ENCODE measurements around the gene CLSTN2. TPM values are rescaled to one million over a fixed set of nuclear protein-coding genes. Genes with fewer than 3 reads are reported as not detected.

CLSTN2 gene
- total RNA-seq, 1 experiment from 2014 or later, result not detected

- ATAC-seq, result no peak
- POLR2A ChIA-PET (ENCODE audit: unreplicated experiment), result no interaction called here
- no peaks in the 10 kb centered on the region for H3K79me2 ChIP-seq (ENCODE audit: low read length)
- intact Hi-C loops (cut with micrococcal nuclease), result no loop called here
- no peaks in the 10 kb centered on the region for H3K9me3 ChIP-seq (ENCODE audit: low read length)
- H4K20me1 ChIP-seq (ENCODE audit: low read length), result no peaks in the 10 kb centered on the region
- no peaks in the 10 kb centered on the region for H3K4me1 ChIP-seq (ENCODE audit: insufficient read depth, low read length)
- H3K9me2 ChIP-seq (replicated peaks; ENCODE audit: low read length), result no peaks in the 10 kb centered on the region
- no peaks in the 10 kb centered on the region for H3K36me3 ChIP-seq (ENCODE audit: low read depth, low read length)
- TF ChIP-seq EZH2phosphoT487 (IDR thresholded peaks at IDR 0.05; ENCODE audit: borderline replicate concordance, low read length), result no peak
- TF ChIP-seq EZH2 (IDR thresholded peaks at IDR 0.05; ENCODE audit: low read length, unreplicated experiment), result no peak
- no peak for TF ChIP-seq CTCF (conservative IDR thresholded peaks at IDR 0.05; ENCODE audit: low read depth, low read length)
- DNase-seq, result no peak
- H3F3A ChIP-seq (ENCODE audit: low read length, unreplicated experiment), result no peaks in the 10 kb centered on the region
- CTCF ChIA-PET, result no interaction called here
- H3K4me3 ChIP-seq (ENCODE audit: low read length), result no peak overlapping the region
- H3K27me3 ChIP-seq (ENCODE audit: low read length), result peaks cover 6% of the 10 kb centered on the region; the same call in 1 of the 2 replicates
- H3K9ac ChIP-seq (ENCODE audit: low read length), result no peak overlapping the region
- no peak overlapping the region for H3K27ac ChIP-seq (ENCODE audit: low read length)
- no peak overlapping the region for H3K4me2 ChIP-seq (ENCODE audit: low read length)
- no TSS peak for BruUV-seq (replicated peaks)
- H2AFZ ChIP-seq (ENCODE audit: low read length), result no peak overlapping the region
These were observed 622.5 kb downstream of the CLSTN2 start for GRCh38 chr3:140557476-140557875.

GRCh38 chr3:140559546-140559945 is 624.6 kb downstream of the CLSTN2 start:
- no peak for ATAC-seq

More at GRCh38 chr3:140559546-140559945, 624.6 kb downstream of the CLSTN2 start:
- ChIA-PET CTCF (no interaction called here), POLR2A (ENCODE audit: unreplicated experiment) (no interaction called here)
- Histone ChIP-seq H3K4me2 (ENCODE audit: low read length) (no peak overlapping the region), H3K4me3 (ENCODE audit: low read length) (no peak overlapping the region), H3K27me3 (ENCODE audit: low read length) (peaks cover 6% of the 10 kb centered on the region; the same call in 1 of the 2 replicates), H3K36me3 (ENCODE audit: low read depth, low read length) (no peaks in the 10 kb centered on the region), H3K9me2 (replicated peaks; ENCODE audit: low read length) (no peaks in the 10 kb centered on the region), H3K9ac (ENCODE audit: low read length) (no peak overlapping the region), H3K9me3 (ENCODE audit: low read length) (no peaks in the 10 kb centered on the region), H2AFZ (ENCODE audit: low read length) (no peak overlapping the region), H3K27ac (ENCODE audit: low read length) (no peak overlapping the region), H3K79me2 (ENCODE audit: low read length) (no peaks in the 10 kb centered on the region), H4K20me1 (ENCODE audit: low read length) (no peaks in the 10 kb centered on the region), H3F3A (ENCODE audit: low read length, unreplicated experiment) (no peaks in the 10 kb centered on the region), H3K4me1 (ENCODE audit: insufficient read depth, low read length) (no peaks in the 10 kb centered on the region)
- DNase-seq, result no peak
- intact Hi-C loops (cut with micrococcal nuclease), result no loop called here
- BruUV-seq (replicated peaks), result no TSS peak
- TF ChIP-seq EZH2 (IDR thresholded peaks at IDR 0.05; ENCODE audit: low read length, unreplicated experiment) (no peak), CTCF (conservative IDR thresholded peaks at IDR 0.05; ENCODE audit: low read depth, low read length) (no peak), EZH2phosphoT487 (IDR thresholded peaks at IDR 0.05; ENCODE audit: borderline replicate concordance, low read length) (no peak)

All from PC-3 (cell line).